Activated CD4-positive, CD25-positive, alpha-beta regulatory T cell treated with anti-CD3 and anti-CD28 coated beads, Interleukin-2, amount 50 U/mL, for 72 hours (primary cell): ENCODE measurements around the gene NMRK2.
"Not testable (repeated sequence)": the region's sequence is repeated elsewhere in the genome, so short reads cannot be mapped to it uniquely, and the experiment has no call there.

Experiments
- DNase-seq: peaks from one replicate; pipeline ENCODE4 v3.0.0; 2021

NMRK2 gene

GRCh38 chr19:3964256-3965194, 31.7 kb downstream of the NMRK2 start:
- no peak for DNase-seq

GRCh38 chr19:3966051-3967017, 33.5 kb downstream of the NMRK2 start:
- DNase-seq: no peak

GRCh38 chr19:3967983-3968382, 35.1 kb downstream of the NMRK2 start:
- not testable (repeated sequence) for DNase-seq

GRCh38 chr19:3968556-3969434, 35.9 kb downstream of the NMRK2 start:
- DNase-seq: no peak

GRCh38 chr19:3969435-3970312, 36.8 kb downstream of the NMRK2 start:
- DNase-seq: no peak

- DNase-seq: no peak
Measured at GRCh38 chr19:3970313-3970807, 37.5 kb downstream of the NMRK2 start.

GRCh38 chr19:3970808-3971598, 38.1 kb downstream of the NMRK2 start, which contains the start of gene DAPK3:
Gene DAPK3 (minus strand): TSS chr19:3971099. CDS start chr19:3969735, 1,364 bp downstream.
- DNase-seq: peak; percentile 97

GRCh38 chr19:3975144-3975543, 42.3 kb downstream of the NMRK2 start:
- no peak for DNase-seq

GRCh38 chr19:3975637-3976087, 42.8 kb downstream of the NMRK2 start:
- no peak for DNase-seq

- no peak for DNase-seq
Measured at GRCh38 chr19:3976495-3977241, 43.8 kb downstream of the NMRK2 start.

- DNase-seq: no peak
Measured at GRCh38 chr19:3977242-3978143, 44.6 kb downstream of the NMRK2 start.

GRCh38 chr19:3978145-3978544, 45.3 kb downstream of the NMRK2 start:
- no peak for DNase-seq

- no peak for DNase-seq
Measured at GRCh38 chr19:3979289-3979673, 46.4 kb downstream of the NMRK2 start.

GRCh38 chr19:3979674-3980352, 46.9 kb downstream of the NMRK2 start:
- no peak for DNase-seq

- no peak for DNase-seq
Measured at GRCh38 chr19:3980353-3981251, 47.7 kb downstream of the NMRK2 start.

- DNase-seq: no peak
Measured at GRCh38 chr19:3981373-3981735, 48.5 kb downstream of the NMRK2 start.
